H1 (cell line): ENCODE measurements around the gene FOSL2. TPM values are rescaled to one million over a fixed set of nuclear protein-coding genes. Genes with fewer than 3 reads are reported as not detected.

Experiments
- CTCF ChIA-PET: fragments of 300-600 bp; sonication (Branson Sonifier 250); formaldehyde crosslinking; loops from one replicate; lab custom pipeline; 2021; ENCODE audit not compliant: partially characterized antibody; lab: Charles Lee
- POLR2A ChIA-PET: fragments of 300-600 bp; sonication (Branson Sonifier 250); formaldehyde crosslinking; loops from one replicate; lab custom pipeline; 2021; ENCODE audit warnings: inconsistent platforms; ENCODE audit not compliant: partially characterized antibody; lab: Charles Lee
- DNase-seq, 2 experiments: peaks; one replicate each; pipeline versions ENCODE4 v3.0.0 to v3.0.0-alpha.2; 2010 to 2022; ENCODE audit warnings: low spot score in 2 of 2, low read depth in 1 of 2, mixed read lengths in 1 of 2
- FAIRE-seq: peaks from 2 replicates; lab custom pipeline; 2011; peaks lifted over from hg19 to GRCh38; lab: Jason Lieb, UNC
- H2AFZ ChIP-seq: 2 replicates; pipeline ENCODE4 v1.8.1; 2012; ENCODE audit warnings: low read length, inconsistent platforms
- H2AK5ac ChIP-seq: 2 replicates; pipeline ENCODE4 v1.6.1; 2013; ENCODE audit warnings: low read depth, low read length
- H2BK120ac ChIP-seq: replicated peaks from 2 replicates; pipeline ENCODE3; 2013; ENCODE audit warnings: low read depth, low read length, inconsistent platforms
- H2BK12ac ChIP-seq: 2 replicates; pipeline ENCODE4 v1.6.1; 2013; ENCODE audit warnings: low read depth, low read length
- H2BK15ac ChIP-seq: 2 replicates; pipeline ENCODE4 v1.6.1; 2013; ENCODE audit warnings: low read length
- H2BK20ac ChIP-seq: 2 replicates; pipeline ENCODE4 v1.6.1; 2013; ENCODE audit warnings: low read length
- H2BK5ac ChIP-seq: 2 replicates; pipeline ENCODE4 v1.6.1; 2013; ENCODE audit warnings: low read depth, low read length
- H3K14ac ChIP-seq: 2 replicates; pipeline ENCODE4 v1.6.1; 2013; ENCODE audit warnings: inconsistent platforms; ENCODE audit not compliant: insufficient read length
- H3K18ac ChIP-seq: 2 replicates; pipeline ENCODE4 v1.6.1; 2013; ENCODE audit warnings: low read length; ENCODE audit errors: extremely low read depth
- H3K23ac ChIP-seq: 2 replicates; pipeline ENCODE4 v1.6.1; 2013; ENCODE audit warnings: inconsistent platforms; ENCODE audit not compliant: insufficient read length
- H3K23me2 ChIP-seq: 2 replicates; pipeline ENCODE4 v1.6.1; 2013; ENCODE audit warnings: low read depth, low read length
- H3K27ac ChIP-seq: 2 replicates; pipeline ENCODE4 v1.6.1; 2011; ENCODE audit warnings: low read depth, low read length, inconsistent platforms
- H3K27me3 ChIP-seq, 4 experiments: replicated peaks in 1 of 4; 1 replicate in 1 of 4; 2 replicates in 3 of 4; pipeline versions ENCODE4 v1.6.1 to v1.8.1; 2011 to 2013; ENCODE audit warnings: low read length in 3 of 4, mild to moderate bottlenecking in 3 of 4, inconsistent platforms in 2 of 4, mixed read lengths in 2 of 4, moderate library complexity in 1 of 4; ENCODE audit not compliant: control insufficient read depth in 3 of 4, insufficient read depth in 3 of 4; ENCODE audit errors: extremely low read depth in 1 of 4
- H3K36me3 ChIP-seq, 4 experiments: 2 replicates each; pipeline versions ENCODE4 v1.6.1 to v1.8.1; 2011 to 2013; ENCODE audit warnings: mild to moderate bottlenecking in 4 of 4, low read length in 3 of 4, moderate library complexity in 2 of 4, control low read depth in 1 of 4, inconsistent platforms in 1 of 4; ENCODE audit not compliant: insufficient read depth in 4 of 4, control insufficient read depth in 2 of 4
- H3K4ac ChIP-seq: replicated peaks from 2 replicates; pipeline ENCODE3; 2013; ENCODE audit warnings: low read length, low read depth, mixed read lengths, inconsistent platforms; ENCODE audit not compliant: insufficient read length
- H3K4me1 ChIP-seq, 4 experiments: replicated peaks in 1 of 4; 1 replicate in 1 of 4; 2 replicates in 3 of 4; pipeline versions ENCODE4 v1.6.1 to v1.8.1; 2011 to 2013; ENCODE audit warnings: low read length in 3 of 4, inconsistent platforms in 2 of 4, mixed read lengths in 1 of 4; ENCODE audit not compliant: insufficient read depth in 4 of 4, control insufficient read depth in 3 of 4
- H3K4me2 ChIP-seq, 2 experiments: 2 replicates each; pipeline versions ENCODE4 v1.6.1 to v1.8.1; 2011 to 2013; ENCODE audit warnings: low read depth in 2 of 2, low read length in 2 of 2, control low read depth in 1 of 2, inconsistent platforms in 1 of 2, mild to moderate bottlenecking in 1 of 2; ENCODE audit not compliant: insufficient read depth in 1 of 2
- H3K4me3 ChIP-seq, 4 experiments: fragments of 200-600, 300-600 bp in 1 of 4; sonication (generic), shearing (Covaris generic), sonication (Bioruptor Twin) in 1 of 4; 2 replicates each; pipeline versions ENCODE4 v1.5.1 to v1.8.1; 2011 to 2016; ENCODE audit warnings: low read length in 4 of 4, low read depth in 3 of 4, control low read depth in 2 of 4, inconsistent platforms in 2 of 4, mild to moderate bottlenecking in 2 of 4, mixed read lengths in 1 of 4, moderate library complexity in 1 of 4; ENCODE audit not compliant: insufficient read depth in 2 of 4; ENCODE audit errors: extremely low read depth in 1 of 4
- H3K56ac ChIP-seq: replicated peaks from 2 replicates; pipeline ENCODE3; 2013; ENCODE audit warnings: low read depth, mild to moderate bottlenecking, mixed read lengths, low read length, inconsistent platforms; ENCODE audit not compliant: insufficient read length
- H3K79me1 ChIP-seq: 2 replicates; pipeline ENCODE4 v1.6.1; 2013; ENCODE audit warnings: low read depth, low read length, control low read depth
- H3K79me2 ChIP-seq, 2 experiments: 2 replicates each; pipeline versions ENCODE4 v1.6.1 to v1.8.1; 2012 to 2013; ENCODE audit warnings: low read length in 2 of 2, mild to moderate bottlenecking in 2 of 2, inconsistent platforms in 1 of 2; ENCODE audit not compliant: insufficient read depth in 2 of 2, control insufficient read depth in 1 of 2
- H3K9ac ChIP-seq, 4 experiments: replicated peaks in 1 of 4; 1 replicate in 1 of 4; 2 replicates in 3 of 4; pipeline versions ENCODE4 v1.6.1 to v1.8.1; 2011 to 2013; ENCODE audit warnings: low read depth in 3 of 4, low read length in 3 of 4, control low read depth in 2 of 4, mild to moderate bottlenecking in 2 of 4, moderate library complexity in 2 of 4, inconsistent platforms in 1 of 4; ENCODE audit errors: extremely low read depth in 1 of 4
- H3K9me3 ChIP-seq, 2 experiments: 2 replicates each; pipeline versions ENCODE4 v1.6.1 to v1.8.1; 2012 to 2013; ENCODE audit warnings: mild to moderate bottlenecking in 2 of 2, moderate library complexity in 2 of 2, control low read depth in 1 of 2, inconsistent platforms in 1 of 2, low read depth in 1 of 2, low read length in 1 of 2, mixed read lengths in 1 of 2; ENCODE audit not compliant: insufficient read depth in 2 of 2
- H4K20me1 ChIP-seq, 2 experiments: replicated peaks in 1 of 2; 2 replicates each; pipeline versions ENCODE3 to v1.8.1; 2011 to 2013; ENCODE audit warnings: inconsistent platforms in 2 of 2, low read length in 2 of 2, mild to moderate bottlenecking in 1 of 2; ENCODE audit not compliant: insufficient read depth in 2 of 2, control insufficient read depth in 1 of 2
- H4K5ac ChIP-seq: 2 replicates; pipeline ENCODE4 v1.6.1; 2013; ENCODE audit warnings: low read length, low read depth, mixed read lengths, inconsistent platforms; ENCODE audit not compliant: insufficient read length
- H4K8ac ChIP-seq: 2 replicates; pipeline ENCODE4 v1.8.0; 2013; ENCODE audit warnings: mild to moderate bottlenecking, moderate library complexity, low read length, inconsistent platforms; ENCODE audit not compliant: insufficient read depth; ENCODE audit errors: extremely low read depth
- H4K91ac ChIP-seq: replicated peaks from 2 replicates; pipeline ENCODE3; 2013; ENCODE audit warnings: low read length, mixed read lengths, inconsistent platforms; ENCODE audit not compliant: insufficient read length
- BACH1 ChIP-seq: IDR thresholded peaks from 2 replicates; pipeline ENCODE4 v1.6.1; 2012; ENCODE audit warnings: low read length, improper control_type of control experiment
- GABPA ChIP-seq: IDR thresholded peaks from 2 replicates; pipeline ENCODE4 v1.6.1; 2011; ENCODE audit warnings: mild to moderate bottlenecking, low read length, moderate library complexity, borderline replicate concordance; ENCODE audit not compliant: insufficient read depth
- MAFK ChIP-seq: IDR thresholded peaks from 2 replicates; pipeline ENCODE4 v1.6.1; 2012; ENCODE audit warnings: low read depth, mild to moderate bottlenecking, improper control_type of control experiment, low read length
- NANOG ChIP-seq: IDR thresholded peaks from 2 replicates; pipeline ENCODE4 v1.6.1; 2011; ENCODE audit warnings: low read length, low read depth, mild to moderate bottlenecking, inconsistent platforms; ENCODE audit not compliant: insufficient read depth, poor library complexity, severe bottlenecking
- RXRA ChIP-seq: IDR thresholded peaks from 2 replicates; pipeline ENCODE4 v1.6.1; 2011; ENCODE audit warnings: low read depth, mild to moderate bottlenecking, low read length, moderate library complexity; ENCODE audit not compliant: insufficient read depth
- TCF12 ChIP-seq: IDR thresholded peaks from 2 replicates; pipeline ENCODE4 v1.6.1; 2011; ENCODE audit warnings: low read depth, mild to moderate bottlenecking, low read length
- WGBS, 2 experiments: shearing (Covaris generic) in 1 of 2; methylation state at CpG; one replicate each; pipeline versions ENCODE4 v1.1.6 to v1.1.7; 2013 to 2015; ENCODE audit warnings: low lambda C conversion rate in 2 of 2, mixed read lengths in 2 of 2, inconsistent platforms in 1 of 2, low coverage in 1 of 2, missing lambda C conversion rate in 1 of 2; ENCODE audit not compliant: insufficient replicate concordance in 2 of 2, insufficient coverage in 1 of 2, insufficient read length in 1 of 2; ENCODE audit errors: extremely low coverage in 1 of 2, missing lambda C conversion rate in 1 of 2; 5-methylcytosine and 5-hydroxymethylcytosine counted together
- polyA plus RNA-seq, 7 experiments: library from polyadenylated mRNA; depleted of rRNA in 3 of 7; stranded (reverse) in 5 of 7; unstranded in 2 of 7; fragments of >200 nt in 5 of 7; fragments of 200-250 nt in 2 of 7; gene quantifications; 1 replicate in 5 of 7; 2 replicates in 1 of 7; 4 replicates in 1 of 7; pipeline versions ENCODE4 v1.2.1 to v1.2.3, GENCODE V29; 2011 to 2013; ENCODE audit warnings: missing spikeins in 2 of 7, mixed read lengths in 2 of 7
- total RNA-seq: library from RNA; stranded (reverse); fragmentation: NEBNext Ultra II Directional; extraction: Animal tissue kit (Norgen Biotek cat#: 25700); gene quantifications from 2 replicates; pipeline ENCODE4 v1.2.1, GENCODE V29; 2021
- TF ChIP-seq, protein P1 (sequence below): IDR thresholded peaks from 2 replicates; pipeline ENCODE4 v1.6.1; 2012; ENCODE audit warnings: inconsistent platforms

Gene FOSL2
- total and polyA plus RNA-seq, 2 of the 8 experiments (the other 6 are each of a cell fraction or from before 2014, with no cell fraction given), result 1.5 to 4.5 TPM

DNA sequence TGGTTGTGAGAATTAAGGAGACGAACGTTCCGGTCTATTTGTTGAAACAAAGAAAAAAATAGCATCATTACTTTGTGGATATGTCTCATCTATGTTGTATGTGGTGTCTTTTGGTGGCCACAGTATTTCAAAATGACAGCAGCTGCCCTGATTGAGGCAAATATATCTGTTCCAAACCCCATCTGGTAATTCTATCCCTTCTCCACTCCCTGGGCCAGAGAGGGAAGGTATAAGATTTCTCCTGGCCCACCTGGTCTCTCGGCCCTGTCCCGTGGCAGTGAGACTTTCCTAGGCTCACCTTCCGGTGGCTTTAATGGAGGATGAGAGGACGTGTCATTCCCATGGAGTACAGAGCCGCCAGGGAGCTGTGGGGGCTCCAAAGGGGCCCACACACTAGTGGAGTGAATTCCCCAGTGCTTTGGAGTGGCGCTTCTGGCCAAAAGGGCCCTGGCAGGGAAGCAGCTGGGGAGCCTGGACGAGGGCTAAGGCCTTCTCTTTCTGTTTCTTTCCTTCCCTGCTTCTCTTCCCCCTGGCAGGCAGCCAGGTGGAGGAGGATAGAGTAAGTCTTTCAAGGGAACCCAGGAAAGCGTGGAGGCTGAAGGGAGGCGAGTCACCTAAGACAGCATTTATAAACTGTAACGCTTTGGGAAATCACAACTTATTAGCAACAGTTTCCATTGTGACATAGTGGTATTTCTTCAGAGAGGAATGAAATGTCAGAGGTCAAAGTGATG lies 5.6 kb downstream of the FOSL2 start:
- Histone ChIP-seq H4K20me1 (peaks cover 5 to 8% of the 10 kb centered on the region in 2 experiments), H3K9ac (no peak overlapping the region), H2BK5ac (no peak overlapping the region), H2BK20ac (no peak overlapping the region), H2AFZ (no peak overlapping the region), H3K4ac (no peak overlapping the region), H4K91ac (no peak overlapping the region), H3K27ac (no peak overlapping the region), H3K79me2 (no peaks in the 10 kb centered on the region), H2BK120ac (no peak overlapping the region), H3K79me1 (no peaks in the 10 kb centered on the region; the same call in 1 of the 2 replicates), H3K4me2 (no peak overlapping the region), H2AK5ac (no peak overlapping the region), H3K4me1 (peaks cover 0 to 5% (median 2%) of the 10 kb centered on the region in 4 experiments; a peak in 4 of 7 replicates), H3K4me3 (no peak overlapping the region), H3K56ac (no peak overlapping the region), H4K8ac (no peak overlapping the region; the same call in 1 of the 2 replicates), H3K23ac (no peak overlapping the region), H3K36me3 (no peaks in the 10 kb centered on the region), H3K9me3 (no peaks in the 10 kb centered on the region), H3K18ac (no peak overlapping the region), H2BK12ac (no peak overlapping the region), H3K14ac (no peak overlapping the region), H3K27me3 (peaks cover 10 to 23% (median 20%) of the 10 kb centered on the region in 4 experiments), H4K5ac (no peak overlapping the region), H2BK15ac (no peak overlapping the region), H3K23me2 (peaks cover under 1% of the 10 kb centered on the region; the same call in 1 of the 2 replicates)
- POLR2A ChIA-PET, result no interaction called here
- CTCF ChIA-PET, result interaction anchor here (0.7 kb wide), 1 partner anchor 591 kb away, joined by 3 read pairs; no protein-coding TSS in a partner anchor
- 88% methylated on average over 13 of the region's 13 CpGs; no CpG with 5 or more reads in 1 of the 2 experiments for WGBS, 2 experiments
- TF ChIP-seq GABPA, result no peak
- no peak for TF ChIP-seq RXRA
- TF ChIP-seq MAFK, result no peak
- TF ChIP-seq BACH1, result no peak
- TF ChIP-seq, protein P1, sequence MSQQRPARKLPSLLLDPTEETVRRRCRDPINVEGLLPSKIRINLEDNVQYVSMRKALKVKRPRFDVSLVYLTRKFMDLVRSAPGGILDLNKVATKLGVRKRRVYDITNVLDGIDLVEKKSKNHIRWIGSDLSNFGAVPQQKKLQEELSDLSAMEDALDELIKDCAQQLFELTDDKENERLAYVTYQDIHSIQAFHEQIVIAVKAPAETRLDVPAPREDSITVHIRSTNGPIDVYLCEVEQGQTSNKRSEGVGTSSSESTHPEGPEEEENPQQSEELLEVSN, result no peak
- TF ChIP-seq NANOG, result no peak
- TF ChIP-seq TCF12, result no peak
- no peak for DNase-seq
- no peak for FAIRE-seq
